ENCODE data around the gene EEPD1. TPM values are rescaled to one million over a fixed set of nuclear protein-coding genes. Genes with fewer than 3 reads are reported as not detected.

Gene EEPD1
- total and polyA plus RNA-seq, 8 donors: 7.1 to 60.5 (median 10.0) TPM

- TF ChIP-seq, protein P1, sequence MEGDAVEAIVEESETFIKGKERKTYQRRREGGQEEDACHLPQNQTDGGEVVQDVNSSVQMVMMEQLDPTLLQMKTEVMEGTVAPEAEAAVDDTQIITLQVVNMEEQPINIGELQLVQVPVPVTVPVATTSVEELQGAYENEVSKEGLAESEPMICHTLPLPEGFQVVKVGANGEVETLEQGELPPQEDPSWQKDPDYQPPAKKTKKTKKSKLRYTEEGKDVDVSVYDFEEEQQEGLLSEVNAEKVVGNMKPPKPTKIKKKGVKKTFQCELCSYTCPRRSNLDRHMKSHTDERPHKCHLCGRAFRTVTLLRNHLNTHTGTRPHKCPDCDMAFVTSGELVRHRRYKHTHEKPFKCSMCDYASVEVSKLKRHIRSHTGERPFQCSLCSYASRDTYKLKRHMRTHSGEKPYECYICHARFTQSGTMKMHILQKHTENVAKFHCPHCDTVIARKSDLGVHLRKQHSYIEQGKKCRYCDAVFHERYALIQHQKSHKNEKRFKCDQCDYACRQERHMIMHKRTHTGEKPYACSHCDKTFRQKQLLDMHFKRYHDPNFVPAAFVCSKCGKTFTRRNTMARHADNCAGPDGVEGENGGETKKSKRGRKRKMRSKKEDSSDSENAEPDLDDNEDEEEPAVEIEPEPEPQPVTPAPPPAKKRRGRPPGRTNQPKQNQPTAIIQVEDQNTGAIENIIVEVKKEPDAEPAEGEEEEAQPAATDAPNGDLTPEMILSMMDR (IDR thresholded peaks at IDR 0.05): no peak
- DNase-seq: no peak
- no peak for ATAC-seq
- H3K27ac ChIP-seq: no peak overlapping the region
- H3K9me3 ChIP-seq: no peaks in the 10 kb centered on the region
- H3K36me3 ChIP-seq: no peaks in the 10 kb centered on the region
- no peaks in the 10 kb centered on the region for H3K27me3 ChIP-seq
- H3K4me1 ChIP-seq: peaks cover 0 to 2% (median under 1%) of the 10 kb centered on the region in 3 donors
- no peak for FAIRE-seq
- intact Hi-C loops (cut with DNase I): no loop called here
- WGBS, 2 donors: 87 to 88% methylated on average over 9 of the region's 9 CpGs
- H3K4me3 ChIP-seq: no peak overlapping the region
Observed at GRCh38 chr7:36309301-36309700, 156.2 kb downstream of the EEPD1 start.

DNA sequence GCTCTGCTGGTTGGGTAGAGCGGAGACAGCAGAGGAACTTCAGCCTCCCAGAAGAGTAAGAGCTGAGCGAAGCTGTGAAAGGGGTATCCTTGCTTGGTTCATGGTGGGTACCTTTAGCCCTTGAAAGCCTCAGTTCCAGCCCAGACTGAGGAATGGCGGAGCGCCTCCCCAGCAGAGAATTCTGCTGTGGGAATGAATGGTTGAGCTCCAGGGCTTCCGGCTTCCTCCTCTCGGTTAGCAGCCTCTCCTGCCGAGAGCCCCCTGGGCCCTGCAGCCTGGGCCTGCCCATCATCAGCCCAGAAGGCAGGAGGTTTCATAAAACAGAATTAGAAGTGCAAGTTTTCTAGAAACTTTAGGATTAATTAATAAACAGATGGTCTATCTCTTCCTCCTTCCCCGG is 156.7 kb downstream of the EEPD1 start:
- FAIRE-seq: no peak
- intact Hi-C loops (cut with DNase I): loop anchor here in 1 of 3 donors (10.0 kb wide), 1 partner anchor 325 kb away; no protein-coding TSS in a partner anchor
- Histone ChIP-seq H3K9me3 (no peaks in the 10 kb centered on the region), H3K4me1 (no peaks in the 10 kb centered on the region), H3K27ac (no peak overlapping the region), H3K4me3 (no peak overlapping the region), H3K27me3 (no peaks in the 10 kb centered on the region), H3K36me3 (no peaks in the 10 kb centered on the region)
- 87 to 92% methylated on average over 8 of the region's 8 CpGs for WGBS, 2 donors
- no peak for ATAC-seq
- no peak for DNase-seq
- TF ChIP-seq, protein P1 (IDR thresholded peaks at IDR 0.05): no peak

- no peak for DNase-seq
- H3K4me3 ChIP-seq: no peak overlapping the region
Observed at GRCh38 chr7:36310897-36311296, 157.8 kb downstream of the EEPD1 start.

DNA sequence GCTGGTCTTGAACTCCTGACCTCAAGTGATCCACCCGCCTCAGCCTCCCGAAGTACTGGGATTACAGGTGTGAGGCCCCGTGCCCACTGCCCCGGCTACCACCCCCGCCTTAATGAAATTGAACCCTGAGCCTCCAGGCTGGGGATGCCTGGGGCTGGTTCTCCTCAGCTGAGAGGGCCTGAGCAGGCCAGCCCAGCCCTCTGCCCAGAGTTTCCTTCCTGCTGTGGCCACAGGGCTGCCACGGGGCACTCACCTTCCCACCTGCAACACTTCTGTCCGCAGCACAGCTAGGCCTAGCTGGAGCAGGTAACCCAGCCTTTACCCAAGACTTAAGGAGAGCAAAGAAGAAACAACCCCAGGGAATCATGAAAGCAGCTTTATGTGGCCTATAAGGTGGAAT is 158.5 kb downstream of the EEPD1 start:
- Histone ChIP-seq H3K9me3 (no peaks in the 10 kb centered on the region), H3K27ac (no peak overlapping the region), H3K4me1 (peaks cover 0 to 6% (median 0%) of the 10 kb centered on the region in 3 donors), H3K27me3 (no peaks in the 10 kb centered on the region), H3K36me3 (no peaks in the 10 kb centered on the region), H3K4me3 (no peak overlapping the region)
- DNase-seq (no peak), ATAC-seq (no peak), FAIRE-seq (no peak)
- TF ChIP-seq, protein P1 (IDR thresholded peaks at IDR 0.05): no peak
- intact Hi-C loops (cut with DNase I): loop anchor here in 1 of 3 donors (10.0 kb wide), 1 partner anchor 327 kb away; no protein-coding TSS in a partner anchor
- 86 to 87% methylated on average over 7 of the region's 7 CpGs for WGBS, 2 donors

More at GRCh38 chr7:36310897-36311296, 157.8 kb downstream of the EEPD1 start:
- Histone ChIP-seq H3K27ac (no peak overlapping the region), H3K36me3 (no peaks in the 10 kb centered on the region), H3K9me3 (no peaks in the 10 kb centered on the region), H3K4me1 (peaks cover 0 to 6% (median 0%) of the 10 kb centered on the region in 3 donors), H3K27me3 (no peaks in the 10 kb centered on the region)
- FAIRE-seq: no peak
- WGBS, 2 donors: 85 to 86% methylated on average over 8 of the region's 8 CpGs
- intact Hi-C loops (cut with DNase I): loop anchor here in 1 of 3 donors (10.0 kb wide), 1 partner anchor 326 kb away; no protein-coding TSS in a partner anchor
- ATAC-seq: no peak
- TF ChIP-seq, protein P1 (IDR thresholded peaks at IDR 0.05): no peak
